HEK293 (cell line): ENCODE results near the gene BTBD17.

Source experiments
- CTCF ChIA-PET: fragments of 350-600 bp; formaldehyde crosslinking; extraction: SDS; loops from one replicate; lab custom pipeline; 2021; ENCODE audit warnings: antibody characterized with exemption; lab: Yijun Ruan, JAX
- POLR2A ChIA-PET: fragments of 300-600 bp; formaldehyde crosslinking; extraction: SDS; loops from one replicate; lab custom pipeline; 2020; ENCODE audit warnings: antibody characterized with exemption, inconsistent platforms; lab: Yijun Ruan, JAX
- H3K27ac ChIP-seq: fragments of 200-500 bp; sonication (Bioruptor generic); 2 replicates; pipeline ENCODE4 v1.5.1; 2014; ENCODE audit warnings: low read depth, low read length, control low read depth, inconsistent platforms; ENCODE audit errors: extremely low read depth
- H3K36me3 ChIP-seq, 2 experiments: fragments of 200-500 bp in 1 of 2; sonication (Bioruptor generic) in 1 of 2; 1 replicate in 1 of 2; 2 replicates in 1 of 2; pipeline ENCODE4 v1.5.1; 2014 to 2017; ENCODE audit warnings: inconsistent platforms in 2 of 2, low read length in 2 of 2; ENCODE audit not compliant: control insufficient read depth in 2 of 2, insufficient read depth in 1 of 2
- H3K4me1 ChIP-seq: fragments of 200-500 bp; sonication (Bioruptor generic); 2 replicates; pipeline ENCODE4 v1.5.1; 2014; ENCODE audit warnings: mild to moderate bottlenecking, low read length, inconsistent platforms; ENCODE audit not compliant: control insufficient read depth, insufficient read depth
- H3K4me3 ChIP-seq: 2 replicates; pipeline ENCODE4 v1.5.1; 2011; ENCODE audit warnings: low read depth, mild to moderate bottlenecking, control low read depth, low read length, moderate library complexity
- H3K9me3 ChIP-seq: fragments of 200-500 bp; sonication (Bioruptor generic); 2 replicates; pipeline ENCODE4 v1.5.1; 2014; ENCODE audit warnings: low read depth, low read length, inconsistent platforms; ENCODE audit not compliant: control insufficient read depth, insufficient read depth
- FEZF1 ChIP-seq: fragments of 450-650 bp; formaldehyde crosslinking; IDR thresholded peaks from 2 replicates; pipeline ENCODE4 v1.5.1; 2016; ENCODE audit warnings: missing biosample characterization, missing genetic modification characterization
- GLIS1 ChIP-seq: fragments of 450-650 bp; formaldehyde crosslinking; IDR thresholded peaks from 2 replicates; pipeline ENCODE4 v1.5.1; 2016; ENCODE audit warnings: missing biosample characterization, missing genetic modification characterization
- GLIS2 ChIP-seq: fragments of 450-650 bp; formaldehyde crosslinking; IDR thresholded peaks from 2 replicates; pipeline ENCODE4 v1.5.1; 2016; ENCODE audit warnings: missing biosample characterization, missing genetic modification characterization
- KLF8 ChIP-seq: fragments of 450-650 bp; formaldehyde crosslinking; IDR thresholded peaks from 2 replicates; pipeline ENCODE4 v1.5.1; 2016; ENCODE audit warnings: missing biosample characterization, missing genetic modification characterization
- OSR2 ChIP-seq: fragments of 450-650 bp; formaldehyde crosslinking; IDR thresholded peaks from 2 replicates; pipeline ENCODE4 v1.5.1; 2016; ENCODE audit warnings: missing biosample characterization, missing genetic modification characterization
- PATZ1 ChIP-seq: fragments of 450-650 bp; formaldehyde crosslinking; IDR thresholded peaks from 2 replicates; pipeline ENCODE4 v1.5.1; 2016; ENCODE audit warnings: missing biosample characterization, missing genetic modification characterization
- SALL2 ChIP-seq: fragments of 450-650 bp; formaldehyde crosslinking; IDR thresholded peaks from 2 replicates; pipeline ENCODE4 v1.5.0; 2017; ENCODE audit warnings: missing biosample characterization, mild to moderate bottlenecking, missing genetic modification characterization, borderline replicate concordance
- SP7 ChIP-seq: fragments of 450-650 bp; formaldehyde crosslinking; IDR thresholded peaks from 2 replicates; pipeline ENCODE4 v1.5.1; 2016; ENCODE audit warnings: missing biosample characterization, missing genetic modification characterization
- ZNF214 ChIP-seq: fragments of 450-650 bp; formaldehyde crosslinking; IDR thresholded peaks from 2 replicates; pipeline ENCODE4 v1.5.1; 2017; ENCODE audit warnings: missing biosample characterization, mild to moderate bottlenecking, missing genetic modification characterization, borderline replicate concordance
- ZNF24 ChIP-seq: fragments of 450-650 bp; formaldehyde crosslinking; IDR thresholded peaks from 2 replicates; pipeline ENCODE4 v1.5.1; 2016; ENCODE audit warnings: missing biosample characterization, missing genetic modification characterization
- ZNF335 ChIP-seq: fragments of 450-650 bp; formaldehyde crosslinking; conservative IDR thresholded peaks from 2 replicates; pipeline ENCODE4 v1.5.1; 2016; ENCODE audit warnings: missing biosample characterization, missing genetic modification characterization
- ZNF366 ChIP-seq: fragments of 450-650 bp; formaldehyde crosslinking; conservative IDR thresholded peaks from 2 replicates; pipeline ENCODE4 v1.5.1; 2016; ENCODE audit warnings: missing biosample characterization, missing genetic modification characterization
- ZNF510 ChIP-seq: fragments of 450-650 bp; formaldehyde crosslinking; IDR thresholded peaks from 2 replicates; pipeline ENCODE4 v1.5.1; 2018; ENCODE audit warnings: mild to moderate bottlenecking, missing genetic modification characterization, missing biosample characterization; ENCODE audit not compliant: insufficient replicate concordance
- ZNF548 ChIP-seq: fragments of 450-650 bp; formaldehyde crosslinking; IDR thresholded peaks from 2 replicates; pipeline ENCODE4 v1.5.1; 2016; ENCODE audit warnings: missing biosample characterization, missing genetic modification characterization
- ZNF561 ChIP-seq: fragments of 450-650 bp; IDR thresholded peaks from 2 replicates; pipeline ENCODE4 v1.5.1; 2018; ENCODE audit warnings: missing biosample characterization, missing genetic modification characterization, borderline replicate concordance
- ZNF621 ChIP-seq: fragments of 450-650 bp; formaldehyde crosslinking; IDR thresholded peaks from 2 replicates; pipeline ENCODE4 v1.5.1; 2017; ENCODE audit warnings: missing biosample characterization, missing genetic modification characterization
- ZNF776 ChIP-seq: fragments of 450-650 bp; formaldehyde crosslinking; IDR thresholded peaks from 2 replicates; pipeline ENCODE4 v1.5.0; 2017; ENCODE audit warnings: missing biosample characterization, missing genetic modification characterization, borderline replicate concordance
- ZSCAN30 ChIP-seq: fragments of 450-650 bp; IDR thresholded peaks from 2 replicates; pipeline ENCODE4 v1.5.1; 2018; ENCODE audit warnings: missing biosample characterization, mild to moderate bottlenecking, missing genetic modification characterization, moderate library complexity
- ZXDB ChIP-seq: fragments of 450-650 bp; formaldehyde crosslinking; IDR thresholded peaks from 2 replicates; pipeline ENCODE4 v1.5.1; 2016; ENCODE audit warnings: missing biosample characterization, missing genetic modification characterization
- TF ChIP-seq, protein P1 (sequence below): fragments of 450-650 bp; formaldehyde crosslinking; IDR thresholded peaks from 2 replicates; pipeline ENCODE4 v1.5.1; 2016; ENCODE audit warnings: missing biosample characterization, missing genetic modification characterization, borderline replicate concordance
- TF ChIP-seq, protein P2 (sequence below): fragments of 450-650 bp; formaldehyde crosslinking; optimal IDR thresholded peaks from 2 replicates; pipeline ENCODE3; 2016; ENCODE audit warnings: missing biosample characterization, mild to moderate bottlenecking, missing genetic modification characterization

Gene BTBD17

DNA sequence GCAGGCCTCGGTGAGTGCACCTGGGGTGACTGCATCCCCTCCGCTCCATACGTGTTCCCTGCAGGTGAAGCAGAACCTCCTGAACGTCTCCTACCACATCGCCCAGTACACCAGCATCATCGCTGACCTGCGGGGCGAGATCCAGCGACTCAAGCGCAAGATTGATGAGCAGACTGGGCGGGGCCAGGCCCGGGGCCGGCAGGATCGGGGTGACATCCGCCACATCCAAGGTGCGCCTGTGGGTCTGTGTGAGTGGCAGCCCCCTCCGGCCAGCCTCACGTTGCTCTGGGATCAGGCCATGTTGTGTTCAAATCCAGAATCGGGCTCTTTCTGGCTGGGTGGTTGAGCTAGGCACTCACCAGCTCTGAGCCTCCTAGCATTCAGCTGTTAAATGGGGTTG, 12.5 kb downstream of the BTBD17 start:
- no peak overlapping the region for H3K4me3 ChIP-seq
- TF ChIP-seq OSR2 (tag by site-specific recombination): no peak
- no peak for TF ChIP-seq ZNF621 (tag by site-specific recombination)
- TF ChIP-seq, protein P1, sequence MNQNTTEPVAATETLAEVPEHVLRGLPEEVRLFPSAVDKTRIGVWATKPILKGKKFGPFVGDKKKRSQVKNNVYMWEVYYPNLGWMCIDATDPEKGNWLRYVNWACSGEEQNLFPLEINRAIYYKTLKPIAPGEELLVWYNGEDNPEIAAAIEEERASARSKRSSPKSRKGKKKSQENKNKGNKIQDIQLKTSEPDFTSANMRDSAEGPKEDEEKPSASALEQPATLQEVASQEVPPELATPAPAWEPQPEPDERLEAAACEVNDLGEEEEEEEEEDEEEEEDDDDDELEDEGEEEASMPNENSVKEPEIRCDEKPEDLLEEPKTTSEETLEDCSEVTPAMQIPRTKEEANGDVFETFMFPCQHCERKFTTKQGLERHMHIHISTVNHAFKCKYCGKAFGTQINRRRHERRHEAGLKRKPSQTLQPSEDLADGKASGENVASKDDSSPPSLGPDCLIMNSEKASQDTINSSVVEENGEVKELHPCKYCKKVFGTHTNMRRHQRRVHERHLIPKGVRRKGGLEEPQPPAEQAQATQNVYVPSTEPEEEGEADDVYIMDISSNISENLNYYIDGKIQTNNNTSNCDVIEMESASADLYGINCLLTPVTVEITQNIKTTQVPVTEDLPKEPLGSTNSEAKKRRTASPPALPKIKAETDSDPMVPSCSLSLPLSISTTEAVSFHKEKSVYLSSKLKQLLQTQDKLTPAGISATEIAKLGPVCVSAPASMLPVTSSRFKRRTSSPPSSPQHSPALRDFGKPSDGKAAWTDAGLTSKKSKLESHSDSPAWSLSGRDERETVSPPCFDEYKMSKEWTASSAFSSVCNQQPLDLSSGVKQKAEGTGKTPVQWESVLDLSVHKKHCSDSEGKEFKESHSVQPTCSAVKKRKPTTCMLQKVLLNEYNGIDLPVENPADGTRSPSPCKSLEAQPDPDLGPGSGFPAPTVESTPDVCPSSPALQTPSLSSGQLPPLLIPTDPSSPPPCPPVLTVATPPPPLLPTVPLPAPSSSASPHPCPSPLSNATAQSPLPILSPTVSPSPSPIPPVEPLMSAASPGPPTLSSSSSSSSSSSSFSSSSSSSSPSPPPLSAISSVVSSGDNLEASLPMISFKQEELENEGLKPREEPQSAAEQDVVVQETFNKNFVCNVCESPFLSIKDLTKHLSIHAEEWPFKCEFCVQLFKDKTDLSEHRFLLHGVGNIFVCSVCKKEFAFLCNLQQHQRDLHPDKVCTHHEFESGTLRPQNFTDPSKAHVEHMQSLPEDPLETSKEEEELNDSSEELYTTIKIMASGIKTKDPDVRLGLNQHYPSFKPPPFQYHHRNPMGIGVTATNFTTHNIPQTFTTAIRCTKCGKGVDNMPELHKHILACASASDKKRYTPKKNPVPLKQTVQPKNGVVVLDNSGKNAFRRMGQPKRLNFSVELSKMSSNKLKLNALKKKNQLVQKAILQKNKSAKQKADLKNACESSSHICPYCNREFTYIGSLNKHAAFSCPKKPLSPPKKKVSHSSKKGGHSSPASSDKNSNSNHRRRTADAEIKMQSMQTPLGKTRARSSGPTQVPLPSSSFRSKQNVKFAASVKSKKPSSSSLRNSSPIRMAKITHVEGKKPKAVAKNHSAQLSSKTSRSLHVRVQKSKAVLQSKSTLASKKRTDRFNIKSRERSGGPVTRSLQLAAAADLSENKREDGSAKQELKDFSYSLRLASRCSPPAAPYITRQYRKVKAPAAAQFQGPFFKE: no peak
- TF ChIP-seq KLF8 (tag by site-specific recombination): no peak
- TF ChIP-seq SALL2 (tag by site-specific recombination): no peak
- no peak for TF ChIP-seq ZNF776 (tag by site-specific recombination)
- CTCF ChIA-PET: interaction anchor here (0.6 to 1.4 kb wide), 3 partner anchors 19 to 104 kb away, joined by 3 to 6 read pairs (median 4); partner anchors contain the start of gene GPR142
- H3K36me3 ChIP-seq: no peaks in the 10 kb centered on the region
- POLR2A ChIA-PET: no interaction called here
- H3K9me3 ChIP-seq: no peaks in the 10 kb centered on the region
- no peak overlapping the region for H3K27ac ChIP-seq
- H3K4me1 ChIP-seq: no peaks in the 10 kb centered on the region

DNA sequence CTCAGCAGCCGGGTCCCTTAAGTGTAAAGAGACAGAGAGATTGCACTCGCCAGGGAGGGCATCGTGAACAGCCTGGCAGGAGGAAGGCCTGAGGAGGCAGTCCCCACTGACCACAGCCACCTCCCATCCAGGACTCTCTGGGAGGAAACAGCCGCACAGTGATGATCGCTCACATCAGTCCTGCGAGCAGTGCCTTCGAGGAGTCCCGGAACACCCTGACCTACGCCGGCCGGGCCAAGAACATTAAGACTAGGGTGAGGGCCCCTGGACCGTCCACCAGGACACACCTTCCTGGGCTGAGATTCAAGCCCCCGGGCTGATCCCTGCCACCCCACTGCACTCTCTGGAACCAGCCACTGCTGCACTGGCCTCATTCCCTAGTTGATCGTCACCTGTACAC, 14.0 kb downstream of the BTBD17 start:
- no peak overlapping the region for H3K27ac ChIP-seq
- no peaks in the 10 kb centered on the region for H3K36me3 ChIP-seq
- H3K4me1 ChIP-seq: no peaks in the 10 kb centered on the region
- H3K9me3 ChIP-seq: no peaks in the 10 kb centered on the region
- POLR2A ChIA-PET: no interaction called here
- CTCF ChIA-PET: interaction anchor here (0.6 to 1.8 kb wide), 6 partner anchors 10 to 272 kb away, joined by 3 to 5 read pairs (median 4); partner anchors contain the start of genes BTBD17 and GPR142
- no peak overlapping the region for H3K4me3 ChIP-seq
- TF ChIP-seq ZNF214 (tag by site-specific recombination) (no peak), ZNF366 (tag by site-specific recombination) (no peak), ZNF510 (tag by site-specific recombination) (no peak), ZNF561 (tag by site-specific recombination) (no peak), ZXDB (tag by site-specific recombination) (no peak), ZSCAN30 (tag by site-specific recombination) (no peak)
- TF ChIP-seq, protein P2, sequence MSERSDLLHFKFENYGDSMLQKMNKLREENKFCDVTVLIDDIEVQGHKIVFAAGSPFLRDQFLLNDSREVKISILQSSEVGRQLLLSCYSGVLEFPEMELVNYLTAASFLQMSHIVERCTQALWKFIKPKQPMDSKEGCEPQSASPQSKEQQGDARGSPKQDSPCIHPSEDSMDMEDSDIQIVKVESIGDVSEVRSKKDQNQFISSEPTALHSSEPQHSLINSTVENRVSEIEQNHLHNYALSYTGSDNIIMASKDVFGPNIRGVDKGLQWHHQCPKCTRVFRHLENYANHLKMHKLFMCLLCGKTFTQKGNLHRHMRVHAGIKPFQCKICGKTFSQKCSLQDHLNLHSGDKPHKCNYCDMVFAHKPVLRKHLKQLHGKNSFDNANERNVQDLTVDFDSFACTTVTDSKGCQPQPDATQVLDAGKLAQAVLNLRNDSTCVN (tag by site-specific recombination): no peak

DNA sequence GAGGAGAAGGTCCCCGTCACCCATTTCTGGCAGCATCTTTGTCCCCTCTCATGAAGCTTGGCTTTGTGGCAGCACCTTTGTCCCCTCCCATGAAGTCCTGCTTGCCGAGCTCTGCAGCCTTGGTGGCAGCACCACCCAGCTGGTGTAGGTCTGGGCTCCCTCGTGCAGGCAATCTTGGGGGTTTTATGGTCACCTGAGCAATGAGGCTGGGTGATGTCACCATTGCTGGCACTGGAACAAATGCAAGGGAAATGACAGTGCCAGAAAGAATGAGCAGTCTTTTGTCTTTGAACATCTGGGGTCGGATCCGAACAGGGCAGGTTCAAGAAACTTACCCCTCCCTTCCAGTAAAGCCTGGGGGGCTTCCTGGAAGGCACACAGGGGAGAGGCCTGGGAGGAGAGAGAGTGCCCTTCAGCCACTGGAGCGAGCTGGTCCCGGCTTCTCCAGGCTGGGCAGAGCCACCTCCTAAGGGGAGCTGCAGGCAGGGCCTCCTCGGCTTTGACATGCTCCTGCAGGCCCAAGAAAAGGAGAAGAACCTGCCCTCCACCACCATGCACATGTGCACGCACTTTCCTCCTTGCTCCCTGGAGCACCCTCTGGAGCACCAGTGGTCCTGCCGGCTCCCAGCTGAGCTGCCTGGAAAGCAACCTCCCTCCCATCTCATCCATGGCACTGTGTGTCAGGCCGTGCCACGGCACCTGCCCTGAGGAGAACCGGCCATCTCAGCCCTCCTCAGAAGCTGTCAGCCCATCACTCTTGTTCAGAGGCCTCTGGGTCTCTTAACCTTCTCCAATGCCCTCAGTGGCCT, 16.0 kb downstream of the BTBD17 start:
- CTCF ChIA-PET: interaction anchor here (1.2 to 1.5 kb wide), 2 partner anchors 10 to 16 kb away, joined by 4 read pairs; partner anchors contain the start of gene BTBD17
- no peak overlapping the region for H3K27ac ChIP-seq
- POLR2A ChIA-PET: no interaction called here
- no peak overlapping the region for H3K4me3 ChIP-seq
- no peaks in the 10 kb centered on the region for H3K9me3 ChIP-seq
- H3K36me3 ChIP-seq: no peaks in the 10 kb centered on the region
- H3K4me1 ChIP-seq: no peaks in the 10 kb centered on the region
- TF ChIP-seq GLIS2 (tag by site-specific recombination) (peak; percentile 28), SP7 (tag by site-specific recombination) (no peak), PATZ1 (tag by site-specific recombination) (peak; percentile 41), FEZF1 (0 out of 2 replicates have a peak, but pooled peaks have one; percentile 32), ZNF24 (no peak), GLIS1 (tag by site-specific recombination) (peak; percentile 66), ZNF548 (tag by site-specific recombination) (no peak), ZNF335 (tag by site-specific recombination) (0 out of 2 replicates have a peak, but pooled peaks have one; percentile 27)
